Skin epidermis (tissue), 12 donors: ENCODE results near the gene MED16.
"Not testable (repeated sequence)": the region's sequence is repeated elsewhere in the genome, so short reads cannot be mapped to it uniquely, and the experiment has no call there.

Experiments used
- H3K27ac ChIP-seq, 21 experiments: fragments of 200-600 bp; sonication (generic) in 11 of 21; one replicate each; pipeline ENCODE4 v1.5.0; 2020; ENCODE audit warnings: mild to moderate bottlenecking in 3 of 21, inconsistent platforms in 2 of 21, moderate library complexity in 2 of 21
- H3K4me3 ChIP-seq, 7 experiments: fragments of 200-600 bp; sonication (generic) in 2 of 7; one replicate each; pipeline ENCODE4 v1.5.0; 2020; ENCODE audit warnings: inconsistent platforms in 2 of 7, mild to moderate bottlenecking in 2 of 7, moderate library complexity in 1 of 7

Gene MED16

DNA sequence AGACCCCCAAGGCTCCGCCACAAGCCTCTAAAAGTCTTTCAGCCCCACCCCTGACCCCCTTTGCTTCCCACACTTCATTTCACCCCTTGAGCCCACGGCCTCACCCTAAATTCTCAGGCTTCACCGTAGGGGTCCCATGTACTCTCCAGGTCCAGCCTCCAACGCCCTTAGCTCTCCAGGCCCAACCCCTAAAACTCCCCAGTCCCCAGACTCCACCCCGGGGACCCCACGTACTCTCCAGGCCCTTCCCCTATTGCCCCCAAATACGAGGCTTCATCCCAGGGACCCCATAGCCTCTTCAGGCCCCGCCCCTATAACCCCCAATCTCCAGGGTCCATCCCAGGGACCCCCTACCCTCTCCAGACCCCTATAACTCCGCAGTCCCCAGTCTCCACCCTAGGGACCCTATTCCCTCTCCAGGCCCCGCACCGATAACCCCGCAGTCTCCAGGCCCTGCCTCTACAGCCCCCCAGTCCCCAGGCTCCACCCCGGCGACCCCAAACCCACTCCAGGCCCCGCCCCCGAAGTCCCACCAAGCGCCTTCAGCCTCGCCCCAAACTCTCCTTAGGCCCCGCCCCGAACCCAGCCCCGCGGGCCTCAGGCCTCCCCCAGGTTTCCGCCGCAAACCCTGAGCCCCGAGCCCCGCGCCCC, 619 bp downstream of the MED16 start:
- Histone ChIP-seq H3K27ac (peak overlapping the region; percentile 86 to 99 (median 97)), H3K4me3 (peak overlapping the region; percentile 50 to 94 (median 82))

- Histone ChIP-seq H3K27ac (peak overlapping the region in 19 of 21 experiments; percentile 86 to 99 (median 98)), H3K4me3 (peak overlapping the region; percentile 50 to 94 (median 82))
Observed at GRCh38 chr19:891421-892200, 1.4 kb downstream of the MED16 start.

DNA sequence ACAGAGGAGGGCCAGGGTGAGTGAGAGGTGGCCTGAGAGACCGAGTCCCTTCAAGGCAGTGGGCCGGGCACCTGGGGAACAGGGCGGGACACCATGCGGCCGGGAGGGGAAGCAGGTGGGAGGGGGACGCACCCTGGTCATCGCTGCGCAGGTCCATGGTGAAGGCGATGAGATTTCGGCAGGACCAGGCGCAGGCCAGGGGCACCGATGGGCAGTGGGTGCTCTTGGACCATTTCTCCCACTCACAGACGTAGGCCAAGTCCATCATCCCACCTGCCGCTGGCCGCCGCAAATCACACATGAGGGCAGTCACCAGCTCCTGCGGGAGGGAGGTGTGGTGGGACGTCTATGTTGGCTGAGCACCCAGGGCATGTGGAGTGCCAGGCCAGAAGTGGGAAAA, 2.2 kb downstream of the MED16 start:
- H3K27ac ChIP-seq, result peak overlapping the region in 1 of 21 experiments; percentile 38
- H3K4me3 ChIP-seq, result no peak overlapping the region

- no peak overlapping the region for H3K27ac ChIP-seq
- H3K4me3 ChIP-seq, result no peak overlapping the region
Observed at GRCh38 chr19:889662-890295, 3.2 kb downstream of the MED16 start.

- peak overlapping the region in 5 of 21 experiments; percentile 17 to 66 (median 34) for H3K27ac ChIP-seq
- H3K4me3 ChIP-seq, result no peak overlapping the region
Observed at GRCh38 chr19:888581-889385, 4.2 kb downstream of the MED16 start.

GRCh38 chr19:887599-887998, 5.4 kb downstream of the MED16 start:
- Histone ChIP-seq H3K4me3 (no peak overlapping the region), H3K27ac (peak overlapping the region in 4 of 21 experiments; percentile 17 to 66 (median 20))

DNA sequence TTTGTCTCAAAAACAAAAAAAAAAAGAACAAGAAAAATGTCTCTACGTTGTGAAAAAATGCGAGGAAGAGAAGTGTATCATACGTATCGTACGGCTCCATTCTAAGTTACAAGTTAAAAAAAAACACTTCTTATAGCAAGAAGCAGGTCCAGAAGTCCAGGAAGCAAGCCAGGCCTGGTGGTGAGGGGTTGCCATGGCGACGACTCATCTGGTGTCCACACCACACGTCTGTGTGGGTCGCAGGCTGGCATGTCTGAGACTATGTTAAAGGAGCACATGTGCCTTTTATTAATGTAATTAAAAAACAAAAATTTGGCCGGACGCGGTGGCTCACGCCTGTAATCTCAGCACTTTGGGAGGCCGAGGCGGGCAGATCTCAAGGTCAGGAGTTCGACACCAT, 5.9 kb downstream of the MED16 start:
- Histone ChIP-seq H3K27ac (no peak overlapping the region), H3K4me3 (no peak overlapping the region)

GRCh38 chr19:885536-886224, 7.3 kb downstream of the MED16 start:
- no peak overlapping the region for H3K27ac ChIP-seq
- H3K4me3 ChIP-seq, result no peak overlapping the region

GRCh38 chr19:884420-885211, 8.4 kb downstream of the MED16 start:
- no peak overlapping the region for H3K4me3 ChIP-seq
- no peak overlapping the region for H3K27ac ChIP-seq

DNA sequence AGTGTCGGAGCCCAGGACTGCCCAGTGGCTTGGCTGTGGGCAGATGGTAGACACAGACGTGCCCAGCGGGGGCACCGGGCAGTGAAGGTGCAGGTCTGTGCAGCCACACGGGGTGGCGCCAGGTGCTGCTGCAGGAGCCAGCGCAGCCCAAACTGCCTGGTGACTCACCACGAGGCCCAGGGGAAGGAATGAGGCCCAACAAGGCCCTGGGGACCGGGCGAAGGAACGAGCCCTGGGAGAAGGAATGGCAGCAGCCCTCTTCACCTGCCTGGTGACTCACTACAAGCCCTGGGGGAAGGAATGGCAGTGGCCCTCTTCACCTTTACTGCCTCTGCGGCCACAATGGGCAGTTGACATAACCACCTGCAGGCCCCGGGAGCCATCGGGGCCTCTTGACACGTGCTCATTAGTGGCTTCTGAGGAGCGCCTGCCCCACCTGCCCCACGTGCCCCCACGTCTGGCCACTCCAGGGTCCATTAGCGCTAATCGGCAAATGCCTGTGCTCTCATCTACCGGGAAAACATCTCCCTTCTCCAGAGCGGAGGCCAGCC, 9.3 kb downstream of the MED16 start:
- no peak overlapping the region for H3K27ac ChIP-seq
- H3K4me3 ChIP-seq, result no peak overlapping the region

GRCh38 chr19:882871-883497, 10.0 kb downstream of the MED16 start:
- Histone ChIP-seq H3K4me3 (no peak overlapping the region), H3K27ac (no peak overlapping the region)

- Histone ChIP-seq H3K27ac (no peak overlapping the region), H3K4me3 (no peak overlapping the region)
Observed at GRCh38 chr19:881385-882071, 11.5 kb downstream of the MED16 start.

GRCh38 chr19:879711-880438, 13.1 kb downstream of the MED16 start:
- Histone ChIP-seq H3K27ac (no peak overlapping the region), H3K4me3 (no peak overlapping the region)

GRCh38 chr19:878751-879561, 14.0 kb downstream of the MED16 start:
- H3K27ac ChIP-seq, H3K4me3 ChIP-seq: not testable (repeated sequence)

DNA sequence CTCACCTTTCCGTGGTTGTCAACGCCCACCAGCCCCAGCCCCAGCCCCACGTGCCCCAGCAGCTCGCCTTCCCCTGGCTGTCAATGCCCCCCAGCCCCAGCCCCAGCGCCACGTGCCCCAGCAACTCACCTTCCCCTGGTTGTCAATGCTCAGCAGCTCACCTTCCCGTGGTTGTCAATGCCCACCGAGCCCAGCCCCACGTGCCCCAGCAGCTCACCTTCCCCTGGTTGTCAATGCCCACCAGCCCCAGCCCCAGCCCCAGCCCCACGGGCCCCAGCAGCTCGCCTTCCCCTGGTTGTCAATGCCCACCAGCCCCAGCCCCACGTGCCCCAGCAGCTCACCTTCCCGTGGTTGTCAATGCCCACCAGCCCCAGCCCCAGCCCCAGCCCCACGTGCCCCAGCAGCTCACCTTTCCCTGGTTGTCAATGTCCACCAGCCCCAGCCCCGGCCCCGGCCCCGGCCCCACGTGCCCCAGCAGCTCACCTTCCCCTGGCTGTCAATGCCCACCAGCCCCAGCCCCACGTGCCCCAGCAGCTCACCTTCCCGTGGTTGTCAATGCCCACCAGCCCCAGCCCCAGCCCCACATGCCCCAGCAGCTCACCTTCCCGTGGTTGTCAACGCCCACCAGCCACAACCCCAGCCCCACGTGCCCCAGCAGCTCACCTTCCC, 14.9 kb downstream of the MED16 start:
- H3K27ac ChIP-seq, H3K4me3 ChIP-seq: not testable (repeated sequence)
